WTC11 (cell line): ENCODE measurements around the gene DMPK. TPM values are rescaled to one million over a fixed set of nuclear protein-coding genes. Genes with fewer than 3 reads are reported as not detected.
A peak's percentile ranks its signal among the peaks of the same experiment; 100 is the strongest.

Experiments used
- ATAC-seq: fragments of 200-7000 bp; cut with Tn5 transposase; 2 replicates; pipeline ENCODE4 v1.10.0; 2021; ENCODE audit warnings: mild to moderate bottlenecking, moderate library complexity
- CTCF ChIA-PET: fragments of 300-600 bp; sonication (Branson Sonifier 250); formaldehyde crosslinking; loops from one replicate; lab custom pipeline; 2021; ENCODE audit warnings: antibody characterized with exemption; lab: Charles Lee
- POLR2A ChIA-PET: fragments of 350-600 bp; sonication (Branson Sonifier 250); formaldehyde crosslinking; loops from one replicate; lab custom pipeline; 2021; ENCODE audit warnings: antibody characterized with exemption; lab: Charles Lee
- DNase-seq: peaks from one replicate; pipeline ENCODE4 v3.0.0; 2021; ENCODE audit warnings: low spot score
- H3K27ac Mint-ChIP-seq: 2 replicates; pipeline ENCODE4 v1.8.0; 2021; ENCODE audit warnings: mixed read lengths
- H3K27me3 Mint-ChIP-seq: 2 replicates; pipeline ENCODE4 v1.8.0; 2021; ENCODE audit warnings: low read depth, mild to moderate bottlenecking, moderate library complexity, mixed read lengths
- H3K36me3 Mint-ChIP-seq: 2 replicates; pipeline ENCODE4 v1.8.0; 2021; ENCODE audit warnings: mixed read lengths
- H3K4me1 Mint-ChIP-seq: 2 replicates; pipeline ENCODE4 v1.8.0; 2022; ENCODE audit warnings: mixed read lengths
- H3K4me3 Mint-ChIP-seq: 2 replicates; pipeline ENCODE4 v1.8.0; 2021; ENCODE audit warnings: mild to moderate bottlenecking, moderate library complexity, mixed read lengths
- H3K9me3 Mint-ChIP-seq: 2 replicates; pipeline ENCODE4 v1.8.0; 2021; ENCODE audit warnings: mixed read lengths
- AR ChIP-seq: fragments of 250-450 bp; sonication (Bioruptor Pico); IDR thresholded peaks from 2 replicates; pipeline ENCODE4 v1.9.0; 2021; ENCODE audit warnings: mild to moderate bottlenecking
- ATF6 ChIP-seq: sonication (generic); formaldehyde crosslinking; IDR thresholded peaks from 2 replicates; pipeline ENCODE4 v1.8.1; 2023; ENCODE audit warnings: mild to moderate bottlenecking, missing genetic modification reagents
- ELF4 ChIP-seq: sonication (generic); formaldehyde crosslinking; IDR thresholded peaks from 2 replicates; pipeline ENCODE4 v1.8.1; 2022; ENCODE audit warnings: low read depth, mild to moderate bottlenecking, moderate library complexity, missing genetic modification reagents
- EMX1 ChIP-seq: fragments of 250-450 bp; sonication (Bioruptor Pico); IDR thresholded peaks from 2 replicates; pipeline ENCODE4 v1.8.0; 2021; ENCODE audit warnings: mild to moderate bottlenecking
- GRHL2 ChIP-seq: fragments of 250-450 bp; sonication (Bioruptor Pico); IDR thresholded peaks from 2 replicates; pipeline ENCODE4 v1.8.0; 2022; ENCODE audit warnings: mild to moderate bottlenecking, moderate library complexity; ENCODE audit not compliant: insufficient replicate concordance, severe bottlenecking
- GTF2I ChIP-seq: fragments of 250-450 bp; sonication (Bioruptor Pico); conservative IDR thresholded peaks from 2 replicates; pipeline ENCODE4 v1.4.0; 2021; ENCODE audit warnings: mild to moderate bottlenecking
- HMGXB4 ChIP-seq: sonication (generic); formaldehyde crosslinking; IDR thresholded peaks from 2 replicates; pipeline ENCODE4 v1.8.1; 2023; ENCODE audit warnings: mild to moderate bottlenecking, moderate library complexity, missing genetic modification reagents
- IRF2 ChIP-seq: sonication (generic); formaldehyde crosslinking; IDR thresholded peaks from 2 replicates; pipeline ENCODE4 v1.8.0; 2022; ENCODE audit warnings: low read depth, missing genetic modification reagents, borderline replicate concordance
- NR1H2 ChIP-seq: sonication (generic); formaldehyde crosslinking; IDR thresholded peaks from 2 replicates; pipeline ENCODE4 v1.9.0; 2021; ENCODE audit warnings: mild to moderate bottlenecking, moderate library complexity, missing genetic modification reagents
- PRRX2 ChIP-seq: fragments of 250-450 bp; sonication (Bioruptor Pico); IDR thresholded peaks from 2 replicates; pipeline ENCODE4 v1.8.0; 2021; ENCODE audit warnings: mild to moderate bottlenecking
- SMAD4 ChIP-seq: sonication (generic); formaldehyde crosslinking; IDR thresholded peaks from 2 replicates; pipeline ENCODE4 v1.8.0; 2022; ENCODE audit warnings: mild to moderate bottlenecking, missing genetic modification reagents
- STAT6 ChIP-seq: sonication (generic); formaldehyde crosslinking; conservative IDR thresholded peaks from 2 replicates; pipeline ENCODE4 v1.8.1; 2023; ENCODE audit warnings: mild to moderate bottlenecking, low read depth, missing genetic modification reagents, moderate library complexity
- ZNF219 ChIP-seq: sonication (generic); formaldehyde crosslinking; IDR thresholded peaks from 2 replicates; pipeline ENCODE4 v1.8.0; 2023; ENCODE audit warnings: missing genetic modification reagents, mild to moderate bottlenecking, borderline replicate concordance
- ZSCAN18 ChIP-seq: fragments of 250-450 bp; sonication (Bioruptor Pico); IDR thresholded peaks from 2 replicates; pipeline ENCODE4 v2.1.2; 2022; ENCODE audit warnings: mild to moderate bottlenecking, moderate library complexity
- total RNA-seq: library from RNA; stranded (reverse); gene quantifications from 3 replicates; pipeline ENCODE4 v1.2.3, GENCODE V29; 2021
- TF ChIP-seq, protein P1 (sequence below): sonication (generic); formaldehyde crosslinking; IDR thresholded peaks from 2 replicates; pipeline ENCODE4 v1.8.1; 2023; ENCODE audit warnings: mild to moderate bottlenecking, missing genetic modification reagents, borderline replicate concordance
- TF ChIP-seq, protein P2 (sequence below): sonication (generic); formaldehyde crosslinking; IDR thresholded peaks from 2 replicates; pipeline ENCODE4 v1.8.1; 2022; ENCODE audit warnings: low read depth, mild to moderate bottlenecking, moderate library complexity, missing genetic modification reagents, borderline replicate concordance
- TF ChIP-seq, protein P3 (sequence below): sonication (generic); formaldehyde crosslinking; IDR thresholded peaks from 2 replicates; pipeline ENCODE4 v1.8.1; 2023; ENCODE audit warnings: mild to moderate bottlenecking, missing genetic modification reagents, moderate library complexity

Gene DMPK
- total RNA-seq, 1 experiment from 2014 or later = 42.7 TPM

DNA sequence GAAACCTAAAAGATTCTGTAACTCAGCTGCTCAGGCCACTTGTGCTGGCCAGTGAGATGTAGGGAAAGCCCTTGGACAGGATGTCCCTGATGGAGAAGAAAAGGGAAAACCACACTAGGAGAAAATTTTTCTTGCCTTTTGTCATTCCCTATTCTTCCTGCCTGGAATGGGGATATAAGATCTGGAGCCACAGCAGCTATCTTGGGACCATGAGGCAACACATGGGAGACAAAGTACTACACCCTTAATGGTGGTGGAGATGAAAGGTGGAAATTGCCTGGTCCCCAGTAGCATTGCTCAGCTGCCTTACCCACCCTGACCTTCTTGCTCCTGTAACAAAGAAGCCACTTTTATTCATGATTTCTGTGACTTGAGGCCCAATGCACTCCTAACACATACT is 23.4 kb upstream of the DMPK start:
- no peaks in the 10 kb centered on the region for H3K36me3 Mint-ChIP-seq
- no peak for DNase-seq
- ChIA-PET POLR2A (interaction anchor here (1.2 kb wide), 1 partner anchor 13 kb away, joined by 5 read pairs; the partner anchor contains the start of gene DMWD), CTCF (interaction anchor here (0.6 to 7.4 kb wide), 5 partner anchors 9 to 395 kb away, joined by 3 to 133 read pairs (median 4); partner anchors contain the start of genes DMWD and RSPH6A)
- H3K9me3 Mint-ChIP-seq = no peaks in the 10 kb centered on the region
- no peak overlapping the region for H3K4me3 Mint-ChIP-seq
- peaks cover 14% of the 10 kb centered on the region for H3K4me1 Mint-ChIP-seq
- TF ChIP-seq GTF2I (CRISPR knock-in tag) (peak; percentile 95), SMAD4 (no peak)
- H3K27ac Mint-ChIP-seq = no peak overlapping the region
- peaks cover 37% of the 10 kb centered on the region for H3K27me3 Mint-ChIP-seq
- ATAC-seq = no peak

GRCh38 chr19:45804959-45805230 is 22.6 kb upstream of the DMPK start:
- H3K27me3 Mint-ChIP-seq = peaks cover 39% of the 10 kb centered on the region
- H3K4me3 Mint-ChIP-seq = no peak overlapping the region
- ATAC-seq = no peak
- no peak for TF ChIP-seq SMAD4
- TF ChIP-seq, protein P1, sequence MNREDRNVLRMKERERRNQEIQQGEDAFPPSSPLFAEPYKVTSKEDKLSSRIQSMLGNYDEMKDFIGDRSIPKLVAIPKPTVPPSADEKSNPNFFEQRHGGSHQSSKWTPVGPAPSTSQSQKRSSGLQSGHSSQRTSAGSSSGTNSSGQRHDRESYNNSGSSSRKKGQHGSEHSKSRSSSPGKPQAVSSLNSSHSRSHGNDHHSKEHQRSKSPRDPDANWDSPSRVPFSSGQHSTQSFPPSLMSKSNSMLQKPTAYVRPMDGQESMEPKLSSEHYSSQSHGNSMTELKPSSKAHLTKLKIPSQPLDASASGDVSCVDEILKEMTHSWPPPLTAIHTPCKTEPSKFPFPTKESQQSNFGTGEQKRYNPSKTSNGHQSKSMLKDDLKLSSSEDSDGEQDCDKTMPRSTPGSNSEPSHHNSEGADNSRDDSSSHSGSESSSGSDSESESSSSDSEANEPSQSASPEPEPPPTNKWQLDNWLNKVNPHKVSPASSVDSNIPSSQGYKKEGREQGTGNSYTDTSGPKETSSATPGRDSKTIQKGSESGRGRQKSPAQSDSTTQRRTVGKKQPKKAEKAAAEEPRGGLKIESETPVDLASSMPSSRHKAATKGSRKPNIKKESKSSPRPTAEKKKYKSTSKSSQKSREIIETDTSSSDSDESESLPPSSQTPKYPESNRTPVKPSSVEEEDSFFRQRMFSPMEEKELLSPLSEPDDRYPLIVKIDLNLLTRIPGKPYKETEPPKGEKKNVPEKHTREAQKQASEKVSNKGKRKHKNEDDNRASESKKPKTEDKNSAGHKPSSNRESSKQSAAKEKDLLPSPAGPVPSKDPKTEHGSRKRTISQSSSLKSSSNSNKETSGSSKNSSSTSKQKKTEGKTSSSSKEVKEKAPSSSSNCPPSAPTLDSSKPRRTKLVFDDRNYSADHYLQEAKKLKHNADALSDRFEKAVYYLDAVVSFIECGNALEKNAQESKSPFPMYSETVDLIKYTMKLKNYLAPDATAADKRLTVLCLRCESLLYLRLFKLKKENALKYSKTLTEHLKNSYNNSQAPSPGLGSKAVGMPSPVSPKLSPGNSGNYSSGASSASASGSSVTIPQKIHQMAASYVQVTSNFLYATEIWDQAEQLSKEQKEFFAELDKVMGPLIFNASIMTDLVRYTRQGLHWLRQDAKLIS (CRISPR knock-in tag) = no peak
- TF ChIP-seq NR1H2 = no peak
- TF ChIP-seq, protein P2, sequence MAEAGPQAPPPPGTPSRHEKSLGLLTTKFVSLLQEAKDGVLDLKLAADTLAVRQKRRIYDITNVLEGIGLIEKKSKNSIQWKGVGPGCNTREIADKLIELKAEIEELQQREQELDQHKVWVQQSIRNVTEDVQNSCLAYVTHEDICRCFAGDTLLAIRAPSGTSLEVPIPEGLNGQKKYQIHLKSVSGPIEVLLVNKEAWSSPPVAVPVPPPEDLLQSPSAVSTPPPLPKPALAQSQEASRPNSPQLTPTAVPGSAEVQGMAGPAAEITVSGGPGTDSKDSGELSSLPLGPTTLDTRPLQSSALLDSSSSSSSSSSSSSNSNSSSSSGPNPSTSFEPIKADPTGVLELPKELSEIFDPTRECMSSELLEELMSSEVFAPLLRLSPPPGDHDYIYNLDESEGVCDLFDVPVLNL = no peak
- TF ChIP-seq ZSCAN18 (CRISPR knock-in tag) = no peak
- no peak for TF ChIP-seq EMX1 (CRISPR knock-in tag)
- TF ChIP-seq, protein P3, sequence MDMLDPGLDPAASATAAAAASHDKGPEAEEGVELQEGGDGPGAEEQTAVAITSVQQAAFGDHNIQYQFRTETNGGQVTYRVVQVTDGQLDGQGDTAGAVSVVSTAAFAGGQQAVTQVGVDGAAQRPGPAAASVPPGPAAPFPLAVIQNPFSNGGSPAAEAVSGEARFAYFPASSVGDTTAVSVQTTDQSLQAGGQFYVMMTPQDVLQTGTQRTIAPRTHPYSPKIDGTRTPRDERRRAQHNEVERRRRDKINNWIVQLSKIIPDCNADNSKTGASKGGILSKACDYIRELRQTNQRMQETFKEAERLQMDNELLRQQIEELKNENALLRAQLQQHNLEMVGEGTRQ (CRISPR knock-in tag) = no peak
- TF ChIP-seq HMGXB4 (CRISPR knock-in tag) = no peak
- TF ChIP-seq ELF4 (CRISPR knock-in tag) = no peak
- TF ChIP-seq ATF6 (CRISPR knock-in tag) = no peak
- no peak for TF ChIP-seq AR (CRISPR knock-in tag)
- TF ChIP-seq GRHL2 (CRISPR knock-in tag) = no peak
- TF ChIP-seq STAT6 (CRISPR knock-in tag) = no peak
- no peak for TF ChIP-seq ZNF219 (CRISPR knock-in tag)
- no peak for TF ChIP-seq PRRX2 (CRISPR knock-in tag)
- no peak for TF ChIP-seq IRF2

More at GRCh38 chr19:45804959-45805230, 22.6 kb upstream of the DMPK start:
- no peak overlapping the region for H3K27ac Mint-ChIP-seq
- ChIA-PET POLR2A (interaction anchor here (1.2 kb wide), 1 partner anchor 12 kb away, joined by 5 read pairs; the partner anchor contains the start of gene DMWD), CTCF (interaction anchor here (0.5 to 7.4 kb wide), 7 partner anchors 10 to 831 kb away, joined by 3 to 133 read pairs (median 5); partner anchors contain the start of genes DMPK, GNG8 and RSPH6A)
- peaks cover 11% of the 10 kb centered on the region for H3K4me1 Mint-ChIP-seq
- H3K9me3 Mint-ChIP-seq = no peaks in the 10 kb centered on the region
- DNase-seq = no peak
- H3K36me3 Mint-ChIP-seq = no peaks in the 10 kb centered on the region
